ENCODE data around the gene ATOH8.
"Not testable (repeated sequence)": the region's sequence is repeated elsewhere in the genome, so short reads cannot be mapped to it uniquely, and the experiment has no call there.

The ATOH8 gene

GRCh38 chr2:85753525-85754312 lies at the start of gene ATOH8:
Gene ATOH8 (plus strand): TSS chr2:85753991. CDS start chr2:85754190, 199 bp downstream.
- DNase-seq, result peak; percentile 44

- DNase-seq, result no peak
These were observed 49.8 kb upstream of the ATOH8 start for GRCh38 chr2:85704038-85704437.

- DNase-seq, result no peak
These were observed 48.8 kb upstream of the ATOH8 start for GRCh38 chr2:85704800-85705679.

GRCh38 chr2:85705680-85706039 lies 48.1 kb upstream of the ATOH8 start:
- peak; percentile 97 for DNase-seq

- no peak for DNase-seq
These were observed 47.7 kb upstream of the ATOH8 start for GRCh38 chr2:85706063-85706462.

GRCh38 chr2:85706599-85707296 lies 47.0 kb upstream of the ATOH8 start:
- DNase-seq, result no peak

GRCh38 chr2:85707304-85707703 lies 46.5 kb upstream of the ATOH8 start:
- DNase-seq, result peak; percentile 82

- no peak for DNase-seq
These were observed 45.1 kb upstream of the ATOH8 start for GRCh38 chr2:85708641-85709040.

- no peak for DNase-seq
These were observed 44.4 kb upstream of the ATOH8 start for GRCh38 chr2:85709401-85709811.

GRCh38 chr2:85710687-85711577 lies 42.9 kb upstream of the ATOH8 start:
- no peak for DNase-seq

GRCh38 chr2:85711578-85712060 lies 42.2 kb upstream of the ATOH8 start:
- DNase-seq, result no peak

- DNase-seq, result no peak
These were observed 41.5 kb upstream of the ATOH8 start for GRCh38 chr2:85712336-85712735.

GRCh38 chr2:85712849-85713612 lies 40.8 kb upstream of the ATOH8 start:
- no peak for DNase-seq

- no peak for DNase-seq
These were observed 40.0 kb upstream of the ATOH8 start for GRCh38 chr2:85713836-85714235.

GRCh38 chr2:85714421-85714820 lies 39.4 kb upstream of the ATOH8 start:
- not testable (repeated sequence) for DNase-seq

GRCh38 chr2:85714841-85715240 lies 39.0 kb upstream of the ATOH8 start:
- no peak for DNase-seq

GRCh38 chr2:85716346-85716914 lies 37.4 kb upstream of the ATOH8 start:
- no peak for DNase-seq

- DNase-seq, result no peak
These were observed 36.3 kb upstream of the ATOH8 start for GRCh38 chr2:85717308-85718008.

GRCh38 chr2:85718009-85718391 lies 35.8 kb upstream of the ATOH8 start:
- DNase-seq, result no peak

GRCh38 chr2:85718885-85719492 lies 34.8 kb upstream of the ATOH8 start:
- DNase-seq, result no peak
